Neural cell (in vitro differentiated cells): Measurements from ENCODE around the gene MACROD1.

ENCODE experiments used
- CTCF ChIP-seq: fragments of 450-650 bp; IDR thresholded peaks from 2 replicates; pipeline ENCODE4 v1.5.1; 2014; ENCODE audit warnings: antibody characterized with exemption, mild to moderate bottlenecking, moderate library complexity; ENCODE audit not compliant: poor library complexity, severe bottlenecking
- EP300 ChIP-seq: fragments of 450-650 bp; conservative IDR thresholded peaks from 2 replicates; pipeline ENCODE4 v1.6.1; 2014; ENCODE audit warnings: antibody characterized with exemption, mild to moderate bottlenecking, moderate library complexity; ENCODE audit not compliant: poor library complexity, severe bottlenecking
- EZH2 ChIP-seq: fragments of 200-600, 300-800 bp; shearing (Covaris generic), sonication (generic); IDR thresholded peaks from 2 replicates; pipeline ENCODE4 v1.6.1; 2014; ENCODE audit warnings: antibody characterized with exemption, low read length, borderline replicate concordance, mild to moderate bottlenecking; ENCODE audit not compliant: insufficient read depth, poor library complexity, severe bottlenecking
- MXI1 ChIP-seq: fragments of 450-650 bp; conservative IDR thresholded peaks from 2 replicates; pipeline ENCODE4 v1.6.1; 2014; ENCODE audit warnings: antibody characterized with exemption, mild to moderate bottlenecking; ENCODE audit not compliant: poor library complexity, severe bottlenecking
- POLR2AphosphoS5 ChIP-seq: IDR thresholded peaks from 2 replicates; pipeline ENCODE4 v1.6.1; 2012
- RAD21 ChIP-seq: fragments of 450-650 bp; conservative IDR thresholded peaks from 2 replicates; pipeline ENCODE4 v1.6.1; 2014; ENCODE audit warnings: antibody characterized with exemption, mild to moderate bottlenecking, moderate library complexity
- REST ChIP-seq: IDR thresholded peaks from 2 replicates; pipeline ENCODE4 v1.6.1; 2012; ENCODE audit warnings: borderline replicate concordance
- TAF1 ChIP-seq: IDR thresholded peaks from 2 replicates; pipeline ENCODE4 v1.6.1; 2012; ENCODE audit warnings: low read depth

DNA sequence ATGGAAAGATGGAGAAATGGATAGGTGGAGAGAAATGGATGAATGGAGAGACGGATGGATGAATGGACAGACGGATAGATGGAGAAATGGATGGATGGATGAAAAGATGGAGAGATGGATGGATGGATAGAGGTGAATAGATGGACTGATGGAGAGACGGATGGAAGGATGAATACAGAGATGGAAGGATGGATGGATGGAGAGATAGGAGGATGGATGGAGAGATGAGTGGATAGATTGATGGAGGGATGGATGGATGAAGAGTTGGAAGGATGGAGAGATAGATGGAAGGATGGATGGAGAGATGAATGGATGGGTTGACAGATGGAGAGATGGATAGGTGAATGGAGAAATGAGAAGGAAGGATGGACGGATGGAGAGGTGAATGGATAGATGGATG, 66.5 kb downstream of the MACROD1 start:
- no peak for TF ChIP-seq CTCF
- TF ChIP-seq TAF1: no peak
- no peak for TF ChIP-seq REST
- no peak for TF ChIP-seq EZH2
- no peak for TF ChIP-seq RAD21
- no peak for TF ChIP-seq POLR2AphosphoS5
- no peak for TF ChIP-seq MXI1
- no peak for TF ChIP-seq EP300
